ENCODE data around the gene ATP7B.

DNA sequence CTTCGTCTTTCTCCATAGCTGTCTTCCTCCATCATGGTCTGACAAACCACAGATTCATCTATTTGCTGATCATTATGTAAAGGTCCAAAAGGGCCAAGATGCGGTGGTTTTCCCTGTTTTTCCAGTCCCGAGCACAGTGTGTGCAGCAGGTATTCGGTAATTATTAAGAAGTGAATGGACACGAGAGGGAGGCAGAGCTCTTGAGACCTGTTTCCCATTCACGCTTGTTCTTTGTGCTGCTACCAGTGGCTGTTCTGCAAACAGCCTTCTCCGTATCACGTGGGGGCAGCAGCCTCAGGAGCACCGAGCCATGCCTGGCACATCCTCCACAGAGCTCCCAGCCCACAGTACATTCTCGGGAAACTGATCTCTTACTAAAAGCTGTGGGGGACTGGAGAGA, 99.2 kb downstream of the ATP7B start:
- no peak for TF ChIP-seq SUZ12 (IDR thresholded peaks at IDR 0.05)
- TF ChIP-seq FOXK2 (IDR thresholded peaks at IDR 0.05): no peak
- TF ChIP-seq NFRKB (IDR thresholded peaks at IDR 0.05): no peak
- no peak for TF ChIP-seq ZNF384 (IDR thresholded peaks at IDR 0.05)
- no peak for TF ChIP-seq BHLHE40 (IDR thresholded peaks at IDR 0.05; ENCODE audit: borderline replicate concordance)
- no peak for TF ChIP-seq ARNT (IDR thresholded peaks at IDR 0.05)
- no peak for TF ChIP-seq LEF1 (IDR thresholded peaks at IDR 0.05; ENCODE audit: borderline replicate concordance)
- no peak for TF ChIP-seq FOXM1 (IDR thresholded peaks at IDR 0.05; ENCODE audit: borderline replicate concordance)

All from HEK293T (cell line).